K562 (cell line): ENCODE results near the gene BAHD1.

Source experiments
- CTCF ChIP-seq, 3 experiments: IDR thresholded peaks in 2 of 3; conservative IDR thresholded peaks in 1 of 3; 2 replicates each; pipeline ENCODE4 v1.5.1; 2011 to 2012; ENCODE audit warnings: low read length in 3 of 3, mild to moderate bottlenecking in 3 of 3, control low read depth in 2 of 3, improper control_type of control experiment in 1 of 3, inconsistent platforms in 1 of 3, low read depth in 1 of 3, mixed read lengths in 1 of 3, moderate library complexity in 1 of 3; ENCODE audit not compliant: insufficient read depth in 2 of 3
- HMG20B ChIP-seq: fragments of 250-450 bp; sonication (Bioruptor Pico); IDR thresholded peaks from 2 replicates; pipeline ENCODE4 v1.5.0; 2021; ENCODE audit warnings: mild to moderate bottlenecking
- JUND ChIP-seq, 2 experiments: IDR thresholded peaks; 2 replicates in 1 of 2; 3 replicates in 1 of 2; pipeline ENCODE4 v1.6.1; 2011; ENCODE audit warnings: borderline replicate concordance in 2 of 2, low read depth in 2 of 2, low read length in 2 of 2, improper control_type of control experiment in 1 of 2, missing biosample characterization in 1 of 2, missing genetic modification characterization in 1 of 2, missing genetic modification reagents in 1 of 2
- POLR2A ChIP-seq: fragments of 450-650 bp; conservative IDR thresholded peaks from 2 replicates; pipeline ENCODE4 v1.6.1; 2016
- SP1 ChIP-seq: sonication (generic); formaldehyde crosslinking; IDR thresholded peaks from 2 replicates; pipeline ENCODE4 v1.8.1; 2022; ENCODE audit warnings: mild to moderate bottlenecking, missing genetic modification reagents

GRCh38 chr15:40489274-40490175, 48.8 kb downstream of the BAHD1 start:
- TF ChIP-seq SP1 (CRISPR knock-in tag) = no peak
- TF ChIP-seq CTCF (IDR thresholded peaks at IDR 0.05 in 2 of 3, conservative IDR thresholded peaks at IDR 0.05 in 1 of 3; ENCODE audit: insufficient read depth in 2 of 3, low read depth in 1 of 3, low read length in 3 of 3) = no peak
- TF ChIP-seq HMG20B (CRISPR knock-in tag) = no peak
- TF ChIP-seq POLR2A = no peak
- TF ChIP-seq JUND (IDR thresholded peaks at IDR 0.05; ENCODE audit: borderline replicate concordance, low read depth, low read length) = no peak
- TF ChIP-seq JUND (tag; IDR thresholded peaks at IDR 0.05; ENCODE audit: borderline replicate concordance, low read depth, low read length) = no peak
